NOMO-1 treated with DMSO at 0.1 percent for 48 hours (cell line): ENCODE results near the gene AHCYL1.
"Not testable (repeated sequence)": the region's sequence is repeated elsewhere in the genome, so short reads cannot be mapped to it uniquely, and the experiment has no call there.

Experiments
- DNase-seq: peaks from one replicate; lab custom pipeline; 2025; ENCODE audit not compliant: unreplicated experiment; lab: John Stamatoyannopoulos, UW

AHCYL1 gene

GRCh38 chr1:109984456-109985246 lies at the start of gene AHCYL1:
Gene AHCYL1, plus strand, starts transcription at chr1:109984765. Its CDS starts 288 bp downstream, at chr1:109985053.
- peak; percentile 99 for DNase-seq

- DNase-seq: no peak
Measured at GRCh38 chr1:109935451-109935900, 49.1 kb upstream of the AHCYL1 start.

DNA sequence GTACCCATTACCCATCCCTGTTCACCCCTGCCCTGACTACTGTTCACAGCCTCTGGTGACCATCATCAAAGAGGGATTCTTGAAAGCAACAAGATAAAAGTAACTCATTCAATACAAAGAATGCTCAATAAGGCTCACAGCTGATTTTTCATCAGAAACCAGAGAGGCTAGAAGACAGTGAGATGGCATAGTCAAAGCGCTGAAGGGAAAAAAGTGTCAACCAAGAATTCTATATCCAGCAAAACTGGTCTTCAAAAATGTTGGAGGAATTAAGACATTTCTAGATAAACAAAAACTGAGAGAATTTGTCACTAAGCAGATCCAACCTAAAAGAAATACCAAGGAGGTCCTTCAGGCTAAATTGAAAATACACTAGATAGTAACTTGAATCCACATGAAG lies 46.8 kb upstream of the AHCYL1 start:
- DNase-seq: no peak

GRCh38 chr1:109938556-109938955 lies 46.0 kb upstream of the AHCYL1 start:
- DNase-seq: no peak

GRCh38 chr1:109942434-109942833 lies 42.1 kb upstream of the AHCYL1 start:
- no peak for DNase-seq

DNA sequence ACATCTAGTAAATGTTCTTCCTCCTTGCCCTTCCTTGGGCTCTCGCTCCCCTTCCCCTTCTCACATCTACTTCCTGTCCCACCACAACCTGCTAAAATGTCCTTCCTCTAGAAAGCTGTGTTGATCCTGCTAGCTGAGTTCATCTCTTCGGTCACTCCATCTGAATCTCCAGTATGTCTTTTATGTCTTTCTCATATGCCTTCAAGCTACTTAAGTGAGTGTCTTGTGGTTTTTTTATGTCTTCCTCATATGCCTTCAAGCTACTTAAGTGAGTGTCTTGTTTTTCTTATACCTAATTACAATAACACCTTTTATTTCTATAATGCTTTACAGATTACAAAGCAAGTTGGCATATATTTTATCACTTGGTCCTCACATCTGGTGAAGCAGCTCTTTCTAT lies 40.0 kb upstream of the AHCYL1 start:
- DNase-seq: peak; percentile 49

- DNase-seq: no peak
Measured at GRCh38 chr1:109946511-109946910, 38.1 kb upstream of the AHCYL1 start.

DNA sequence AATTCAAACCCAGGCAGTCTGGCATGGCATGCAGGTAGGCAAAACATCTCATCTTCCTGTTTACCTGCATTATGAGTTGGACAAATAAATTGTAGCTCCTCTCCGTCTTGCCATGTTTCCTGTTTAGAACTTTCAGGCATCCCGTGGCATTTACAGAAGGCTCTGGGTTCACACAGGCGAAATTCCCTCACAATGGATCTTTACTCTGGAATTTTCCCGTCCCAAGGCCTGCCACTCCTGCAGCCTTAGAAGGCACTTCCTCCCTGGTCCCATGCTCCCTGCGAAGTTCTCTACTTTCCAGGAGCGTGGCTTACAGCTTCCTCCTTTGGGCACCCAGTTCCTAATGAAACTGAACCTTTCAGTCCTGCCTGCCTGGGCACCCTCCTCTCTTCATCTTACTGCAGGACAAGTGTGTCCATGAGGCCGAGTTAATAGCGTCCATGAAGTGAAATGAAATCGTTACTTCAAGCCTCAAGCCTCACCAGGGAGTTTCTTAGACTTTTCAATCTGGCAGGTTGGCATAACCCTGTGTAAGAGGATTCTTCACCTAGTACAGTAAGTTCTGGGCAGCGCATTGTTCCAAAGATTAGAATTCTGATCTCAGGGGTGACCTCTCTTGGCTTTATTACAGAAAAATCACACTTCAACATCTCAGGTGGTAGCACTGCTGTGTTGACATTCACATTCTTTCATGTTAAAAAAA lies 36.8 kb upstream of the AHCYL1 start:
- DNase-seq: no peak

GRCh38 chr1:109948285-109948630 lies 36.3 kb upstream of the AHCYL1 start:
- DNase-seq: no peak

GRCh38 chr1:109950038-109950437 lies 34.5 kb upstream of the AHCYL1 start:
- no peak for DNase-seq

DNA sequence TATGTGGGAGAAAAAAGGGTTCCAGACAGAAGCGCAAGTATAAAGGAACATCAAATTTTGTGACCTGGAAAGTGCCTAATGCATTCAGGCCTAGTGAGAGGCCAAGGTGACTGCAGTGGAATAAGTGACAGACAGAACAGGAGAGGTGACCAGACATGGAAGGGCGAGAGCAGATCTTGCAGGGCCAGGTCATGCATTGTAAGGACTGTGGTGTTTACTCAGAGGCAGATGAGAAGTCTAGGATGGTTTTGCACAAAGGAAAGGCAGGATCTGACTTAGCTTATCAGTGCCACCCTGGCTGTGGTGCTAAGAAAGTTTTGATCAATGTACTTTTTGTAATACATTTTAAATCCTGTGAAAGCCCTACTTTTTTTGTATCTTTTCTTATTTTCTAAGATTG lies 34.1 kb upstream of the AHCYL1 start:
- no peak for DNase-seq

DNA sequence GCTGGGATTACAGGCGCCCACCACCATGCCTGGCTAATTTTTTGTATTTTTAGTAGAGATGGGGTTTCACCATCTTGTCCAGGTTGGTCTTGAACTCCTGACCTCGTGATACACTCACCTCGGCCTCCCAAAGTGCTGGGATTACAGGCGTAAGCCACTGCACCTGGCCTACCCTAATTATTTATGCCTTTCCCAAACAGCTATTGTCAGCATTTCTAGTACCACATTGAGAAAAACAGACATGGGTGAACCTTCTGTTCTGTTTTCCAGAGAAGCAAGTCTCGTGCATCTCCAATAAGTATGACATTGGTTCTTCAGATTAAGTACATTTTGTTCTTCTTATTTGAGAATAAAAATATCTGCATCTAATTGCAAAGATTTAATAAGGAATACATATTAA lies 33.1 kb upstream of the AHCYL1 start:
- DNase-seq: not testable (repeated sequence)

DNA sequence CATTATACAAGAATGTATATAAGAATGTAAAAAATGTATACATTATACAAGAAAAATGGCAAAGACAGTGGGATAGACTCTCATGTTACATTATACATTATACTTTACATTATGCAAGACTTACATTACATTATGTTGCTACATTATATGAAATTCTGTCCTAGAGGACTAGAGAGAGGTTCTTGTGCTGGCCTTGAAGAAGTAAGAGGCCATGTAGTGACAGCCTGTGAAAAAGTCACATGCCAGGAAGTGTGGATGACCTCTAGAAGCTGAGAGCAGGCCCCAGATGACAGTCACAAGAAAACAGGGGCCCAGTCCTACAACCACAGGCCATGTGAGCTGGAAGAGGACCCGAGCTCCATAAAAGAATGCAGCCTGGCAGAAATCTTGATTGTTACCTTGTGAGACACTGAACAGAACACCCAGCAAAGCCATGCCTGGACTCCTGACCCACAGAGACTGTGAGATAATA lies 30.5 kb upstream of the AHCYL1 start:
- DNase-seq: no peak

DNA sequence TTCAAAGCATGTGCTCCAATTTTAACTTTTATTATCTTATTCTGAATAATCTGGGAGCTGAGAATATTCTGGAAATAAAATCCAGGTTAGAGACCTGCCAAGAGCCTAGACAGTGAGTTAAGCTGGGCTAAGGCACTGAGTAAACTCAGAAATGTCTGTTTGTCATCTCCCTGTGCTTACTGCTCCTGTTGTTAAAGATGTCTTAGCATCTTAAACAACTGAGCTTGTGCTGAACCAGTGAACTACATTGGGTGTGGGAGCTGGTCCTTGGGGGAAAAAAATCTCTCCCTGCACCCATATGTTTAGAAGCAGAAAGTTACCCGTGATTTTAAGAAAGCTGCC lies 25.0 kb upstream of the AHCYL1 start:
- DNase-seq: no peak

DNA sequence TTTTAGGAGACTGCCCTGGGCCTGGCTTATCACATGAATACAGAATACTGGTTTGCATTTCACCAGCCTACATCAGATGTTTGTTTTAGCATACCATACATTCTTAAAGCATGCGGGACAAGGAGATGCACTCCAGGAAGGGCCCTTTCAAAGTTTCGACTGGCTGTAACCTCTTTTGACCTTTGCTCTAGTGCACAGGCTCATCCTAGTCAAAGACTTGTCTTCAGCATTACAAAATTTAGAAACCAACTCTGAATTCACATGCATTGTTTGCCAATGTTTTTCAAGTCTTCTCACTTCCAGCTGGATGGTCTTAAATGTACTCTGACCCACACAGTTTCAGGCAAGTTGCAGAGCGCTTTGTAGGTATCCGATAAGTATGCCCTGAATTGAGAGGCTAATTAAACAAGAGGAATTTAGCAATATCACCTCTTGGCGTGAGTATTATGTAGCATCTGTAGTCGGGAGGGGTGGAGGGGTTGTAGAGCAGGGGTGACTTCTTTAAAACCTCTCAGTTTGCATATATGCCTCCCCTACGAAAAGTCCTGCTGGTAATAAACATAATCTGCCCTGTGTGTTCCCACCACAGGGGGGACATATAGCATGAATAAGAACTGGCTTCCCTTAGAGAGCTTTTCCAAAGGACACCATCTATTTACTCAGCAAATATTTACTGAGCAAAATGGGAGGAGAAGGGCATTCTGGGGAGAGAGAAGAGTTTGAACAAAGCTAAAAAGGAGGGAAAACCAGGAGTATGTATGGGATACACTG lies 24.4 kb upstream of the AHCYL1 start:
- no peak for DNase-seq

- DNase-seq: no peak
Measured at GRCh38 chr1:109960745-109961094, 23.8 kb upstream of the AHCYL1 start.

DNA sequence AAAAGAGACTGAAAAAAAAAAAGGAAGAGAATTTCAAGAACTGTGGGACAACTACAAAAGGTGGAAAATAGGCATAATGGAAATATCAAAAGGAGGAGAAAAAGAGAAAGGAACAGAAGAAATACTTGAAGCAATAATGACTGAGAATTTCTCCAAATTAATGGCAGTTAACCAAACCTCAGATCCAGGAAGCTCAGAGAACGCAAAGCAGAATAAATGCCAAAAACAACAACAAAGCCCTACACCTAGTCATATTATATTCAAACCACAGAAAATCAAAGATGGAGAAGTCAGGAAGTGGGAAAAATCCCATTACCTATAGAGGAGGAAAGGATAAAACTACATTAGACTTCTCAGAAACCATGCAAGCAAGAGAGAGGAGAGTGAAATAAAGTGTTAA lies 20.7 kb upstream of the AHCYL1 start:
- no peak for DNase-seq

GRCh38 chr1:109969146-109969829 lies 15.3 kb upstream of the AHCYL1 start:
- DNase-seq: no peak

DNA sequence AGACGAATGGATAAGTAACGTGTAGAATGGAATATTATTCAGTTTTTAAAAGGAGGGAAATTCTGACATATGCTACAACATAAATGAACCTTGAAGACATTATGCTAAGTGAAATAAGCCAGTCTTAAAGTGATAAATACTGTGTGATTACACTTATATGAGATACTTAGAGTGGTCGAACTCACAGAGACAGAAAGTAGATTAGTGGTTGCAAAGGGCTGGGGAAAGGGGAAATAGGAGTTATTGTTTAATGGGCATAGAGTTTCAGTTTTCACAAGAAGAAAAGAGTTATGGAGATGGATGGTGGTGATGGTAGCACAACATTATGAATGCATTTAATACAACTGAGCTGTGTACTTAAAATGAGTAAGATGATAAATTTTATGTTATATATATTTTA lies 14.7 kb upstream of the AHCYL1 start:
- DNase-seq: peak; percentile 35

DNA sequence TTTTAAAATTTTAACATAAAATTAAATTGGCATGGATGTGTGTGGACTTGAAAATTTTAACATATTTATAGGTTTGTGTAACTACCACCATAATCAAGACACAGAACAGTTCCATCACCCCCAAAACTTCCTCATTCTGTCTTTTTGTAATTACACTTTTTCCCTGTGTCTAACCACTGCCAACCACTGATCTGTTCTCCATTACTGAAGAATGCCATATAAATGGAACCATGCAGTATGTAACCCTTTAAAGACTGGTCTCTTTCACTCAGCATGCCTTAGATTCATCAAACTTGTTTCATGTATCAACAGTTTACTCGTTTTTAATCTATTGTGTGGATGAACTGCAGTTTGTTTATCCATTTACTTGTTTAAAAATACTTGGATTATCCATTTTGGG lies 13.0 kb upstream of the AHCYL1 start:
- DNase-seq: peak; percentile 54

DNA sequence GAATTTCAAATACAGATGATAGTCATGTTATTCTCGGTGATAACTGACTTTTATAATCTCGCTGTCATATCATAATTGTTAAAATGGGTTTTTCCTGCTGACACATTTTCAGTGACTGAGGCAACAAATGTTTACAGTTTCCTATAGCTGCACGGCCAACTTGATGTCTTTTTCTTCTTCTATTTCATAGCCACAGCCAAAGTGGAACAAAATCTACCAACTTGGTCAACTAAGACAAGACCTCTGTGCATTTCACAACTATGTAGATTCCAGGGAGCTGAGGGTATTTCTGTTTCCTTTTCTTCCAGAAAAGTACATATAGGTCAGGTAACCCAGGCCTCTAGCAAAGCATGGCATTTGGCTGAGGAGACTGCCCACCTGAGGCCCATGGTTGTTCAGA lies 10.4 kb upstream of the AHCYL1 start:
- DNase-seq: no peak
